ENCODE measurements around the gene MX2. TPM values are rescaled to one million over a fixed set of nuclear protein-coding genes. Genes with fewer than 3 reads are reported as not detected.

MX2 gene
- total RNA-seq, 1 experiment from 2014 or later: 0.15 TPM

DNA sequence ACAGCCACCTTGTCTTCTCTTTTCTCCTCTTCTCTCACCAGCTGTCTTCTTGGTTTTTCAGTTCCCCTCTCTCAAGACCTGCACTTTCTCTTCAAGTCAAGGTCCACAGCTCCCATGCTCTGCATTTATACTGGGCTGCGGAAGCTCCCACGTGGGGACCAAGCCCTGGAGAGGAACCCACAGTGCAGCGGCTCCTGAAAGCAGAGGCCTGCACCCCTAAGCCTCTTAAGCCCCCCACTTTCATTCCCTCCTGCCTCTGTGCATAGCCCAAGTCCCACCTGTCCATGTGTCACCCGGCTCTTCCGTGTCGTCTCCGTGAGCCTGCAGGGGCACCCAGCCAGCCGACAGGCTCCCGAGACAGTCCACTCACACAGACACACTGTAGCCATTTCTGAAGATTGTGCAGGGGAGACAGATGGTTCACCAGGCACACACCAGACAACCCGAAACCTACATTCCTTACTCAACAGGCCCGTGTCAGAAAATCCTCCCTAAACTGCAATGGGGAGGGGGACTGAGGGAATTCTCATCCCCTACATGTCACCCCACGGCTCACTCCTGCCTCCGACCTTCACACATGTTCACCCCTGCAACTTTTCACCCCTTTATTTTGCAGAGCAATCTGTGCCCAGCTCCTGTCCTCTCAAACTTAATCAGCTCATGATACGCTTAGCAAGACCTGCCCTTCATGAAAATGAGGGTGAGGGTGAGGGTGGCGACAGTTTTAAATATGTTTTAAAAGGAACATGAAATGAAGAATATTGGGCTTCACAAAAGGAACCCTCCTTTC lies 6.3 kb downstream of the MX2 start:
- Histone ChIP-seq H3K4me3 (ENCODE audit: low read length) (no peak overlapping the region), H3K9me3 (ENCODE audit: low read length) (no peaks in the 10 kb centered on the region), H3K27me3 (ENCODE audit: low read length) (no peaks in the 10 kb centered on the region), H3K79me2 (ENCODE audit: low read length) (no peaks in the 10 kb centered on the region), H4K20me1 (ENCODE audit: low read length) (no peaks in the 10 kb centered on the region), H3K4me2 (ENCODE audit: low read length) (no peak overlapping the region), H3K36me3 (ENCODE audit: low read depth, low read length) (no peaks in the 10 kb centered on the region), H3K9ac (ENCODE audit: low read length) (no peak overlapping the region), H2AFZ (ENCODE audit: low read length) (no peak overlapping the region), H3K4me1 (ENCODE audit: insufficient read depth, low read length) (peaks cover 15% of the 10 kb centered on the region), H3F3A (ENCODE audit: low read length, unreplicated experiment) (no peaks in the 10 kb centered on the region), H3K9me2 (replicated peaks; ENCODE audit: low read length) (no peaks in the 10 kb centered on the region), H3K27ac (ENCODE audit: low read length) (no peak overlapping the region)
- TF ChIP-seq, protein P1, sequence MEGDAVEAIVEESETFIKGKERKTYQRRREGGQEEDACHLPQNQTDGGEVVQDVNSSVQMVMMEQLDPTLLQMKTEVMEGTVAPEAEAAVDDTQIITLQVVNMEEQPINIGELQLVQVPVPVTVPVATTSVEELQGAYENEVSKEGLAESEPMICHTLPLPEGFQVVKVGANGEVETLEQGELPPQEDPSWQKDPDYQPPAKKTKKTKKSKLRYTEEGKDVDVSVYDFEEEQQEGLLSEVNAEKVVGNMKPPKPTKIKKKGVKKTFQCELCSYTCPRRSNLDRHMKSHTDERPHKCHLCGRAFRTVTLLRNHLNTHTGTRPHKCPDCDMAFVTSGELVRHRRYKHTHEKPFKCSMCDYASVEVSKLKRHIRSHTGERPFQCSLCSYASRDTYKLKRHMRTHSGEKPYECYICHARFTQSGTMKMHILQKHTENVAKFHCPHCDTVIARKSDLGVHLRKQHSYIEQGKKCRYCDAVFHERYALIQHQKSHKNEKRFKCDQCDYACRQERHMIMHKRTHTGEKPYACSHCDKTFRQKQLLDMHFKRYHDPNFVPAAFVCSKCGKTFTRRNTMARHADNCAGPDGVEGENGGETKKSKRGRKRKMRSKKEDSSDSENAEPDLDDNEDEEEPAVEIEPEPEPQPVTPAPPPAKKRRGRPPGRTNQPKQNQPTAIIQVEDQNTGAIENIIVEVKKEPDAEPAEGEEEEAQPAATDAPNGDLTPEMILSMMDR (conservative IDR thresholded peaks at IDR 0.05; ENCODE audit: low read depth, low read length): no peak
- TF ChIP-seq EZH2 (IDR thresholded peaks at IDR 0.05; ENCODE audit: low read length, unreplicated experiment) (no peak), EZH2phosphoT487 (IDR thresholded peaks at IDR 0.05; ENCODE audit: borderline replicate concordance, low read length) (no peak)
- ChIA-PET CTCF (no interaction called here), POLR2A (ENCODE audit: unreplicated experiment) (no interaction called here)
- ATAC-seq (no peak), DNase-seq (no peak)
- BruUV-seq (replicated peaks): no TSS peak
- intact Hi-C loops (cut with micrococcal nuclease): loop anchor here (10.0 kb wide), 1 partner anchor 87 kb away; no protein-coding TSS in a partner anchor

DNA sequence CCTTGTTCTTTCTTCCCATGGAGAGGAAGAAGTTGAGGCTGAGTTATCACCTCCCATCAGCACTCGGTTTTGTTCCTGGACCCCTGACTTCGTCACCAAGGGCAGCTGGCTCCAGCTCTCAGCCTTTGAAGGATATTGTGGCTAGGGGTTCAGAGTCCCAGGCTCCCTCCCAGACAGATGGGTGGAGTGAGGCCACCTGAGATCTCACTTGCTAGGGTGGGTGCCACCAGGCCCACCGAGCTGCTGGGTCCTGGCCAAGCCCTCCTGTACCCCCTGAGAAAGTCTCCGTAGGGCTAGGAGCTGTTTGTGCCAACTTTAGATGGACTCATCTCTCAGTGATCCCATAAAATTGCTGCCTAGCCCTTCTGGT lies 6.9 kb downstream of the MX2 start:
- CTCF ChIA-PET: no interaction called here
- Histone ChIP-seq H3K9ac (ENCODE audit: low read length) (no peak overlapping the region), H2AFZ (ENCODE audit: low read length) (no peak overlapping the region), H3K4me1 (ENCODE audit: insufficient read depth, low read length) (peaks cover 15% of the 10 kb centered on the region), H3K79me2 (ENCODE audit: low read length) (no peaks in the 10 kb centered on the region), H4K20me1 (ENCODE audit: low read length) (no peaks in the 10 kb centered on the region), H3K4me3 (ENCODE audit: low read length) (no peak overlapping the region), H3K9me2 (replicated peaks; ENCODE audit: low read length) (no peaks in the 10 kb centered on the region), H3F3A (ENCODE audit: low read length, unreplicated experiment) (no peaks in the 10 kb centered on the region), H3K4me2 (ENCODE audit: low read length) (no peak overlapping the region), H3K36me3 (ENCODE audit: low read depth, low read length) (no peaks in the 10 kb centered on the region), H3K9me3 (ENCODE audit: low read length) (no peaks in the 10 kb centered on the region), H3K27ac (ENCODE audit: low read length) (no peak overlapping the region), H3K27me3 (ENCODE audit: low read length) (no peaks in the 10 kb centered on the region)
- TF ChIP-seq EZH2 (IDR thresholded peaks at IDR 0.05; ENCODE audit: low read length, unreplicated experiment) (no peak), EZH2phosphoT487 (IDR thresholded peaks at IDR 0.05; ENCODE audit: borderline replicate concordance, low read length) (no peak)
- TF ChIP-seq, protein P1 (conservative IDR thresholded peaks at IDR 0.05; ENCODE audit: low read depth, low read length): no peak
- DNase-seq (no peak), ATAC-seq (no peak)
- intact Hi-C loops (cut with micrococcal nuclease): loop anchor here (10.0 kb wide), 1 partner anchor 86 kb away; no protein-coding TSS in a partner anchor
- BruUV-seq (replicated peaks): no TSS peak
- POLR2A ChIA-PET (ENCODE audit: unreplicated experiment): no interaction called here
